GM12892 (cell line): ENCODE data around the gene XPO6.

Source experiments
- DNase-seq: peaks from one replicate; pipeline ENCODE4 v3.0.0; 2011; ENCODE audit not compliant: insufficient read length
- FAIRE-seq: peaks from 2 replicates; lab custom pipeline; 2011; peaks lifted over from hg19 to GRCh38; lab: Jason Lieb, UNC
- POLR2A ChIP-seq: IDR thresholded peaks from 2 replicates; pipeline ENCODE4 v1.6.1; 2011; ENCODE audit warnings: low read depth, low read length, control low read depth
- POLR2AphosphoS5 ChIP-seq: IDR thresholded peaks from 2 replicates; pipeline ENCODE4 v1.6.1; 2011; ENCODE audit warnings: low read depth, low read length, control low read depth
- TAF1 ChIP-seq: IDR thresholded peaks from 2 replicates; pipeline ENCODE4 v1.6.1; 2011; ENCODE audit warnings: low read depth, mild to moderate bottlenecking, control low read depth, low read length, borderline replicate concordance

The XPO6 gene

DNA sequence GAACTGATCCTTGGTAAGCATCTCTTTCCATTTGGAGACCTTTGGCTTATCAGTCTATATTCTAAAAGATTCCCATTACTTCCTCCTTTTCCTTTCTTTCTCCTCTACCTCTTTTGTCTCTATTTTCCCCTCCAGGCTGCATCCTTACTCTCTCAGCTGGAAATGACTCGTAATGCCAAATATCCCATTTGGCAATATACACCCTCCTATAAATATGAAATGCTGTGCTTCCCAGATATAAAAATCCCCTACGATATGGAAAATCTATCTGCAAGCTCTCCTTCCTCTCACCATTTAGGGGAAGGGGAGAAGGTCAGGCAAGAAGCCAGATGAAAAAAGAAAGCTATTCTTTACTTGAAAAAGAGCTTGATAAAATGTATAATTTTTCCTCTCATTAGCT lies 39.9 kb downstream of the XPO6 start:
- FAIRE-seq (no peak), DNase-seq (no peak)
- TF ChIP-seq POLR2A (no peak), POLR2AphosphoS5 (no peak), TAF1 (no peak)

DNA sequence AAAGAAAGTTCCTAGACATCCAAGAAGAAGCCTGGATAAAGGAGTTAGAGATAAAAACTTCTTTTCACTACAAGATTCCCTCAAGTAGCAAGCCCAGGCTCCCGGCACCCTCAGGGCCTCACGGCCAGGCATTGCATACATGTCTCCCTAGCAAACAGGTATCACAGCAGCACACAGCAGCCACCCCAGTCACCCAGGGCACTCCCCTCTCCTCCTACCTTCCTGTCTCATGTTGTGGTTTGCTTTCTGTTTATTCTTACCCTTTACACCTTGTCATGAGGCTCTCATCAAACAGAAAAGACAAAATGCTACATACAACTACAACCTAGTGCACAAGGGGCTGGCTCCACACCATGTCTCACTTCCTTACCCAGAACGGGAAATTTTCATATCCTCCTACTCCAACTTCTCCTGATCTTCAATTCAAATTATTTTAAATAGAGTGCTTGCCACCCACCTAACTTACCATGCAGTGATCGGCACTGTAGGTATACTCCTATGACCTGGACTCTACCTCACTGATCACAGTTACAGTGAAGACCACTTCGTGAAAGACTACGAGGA lies 42.7 kb downstream of the XPO6 start:
- TF ChIP-seq POLR2AphosphoS5 (no peak), TAF1 (no peak), POLR2A (no peak)

DNA sequence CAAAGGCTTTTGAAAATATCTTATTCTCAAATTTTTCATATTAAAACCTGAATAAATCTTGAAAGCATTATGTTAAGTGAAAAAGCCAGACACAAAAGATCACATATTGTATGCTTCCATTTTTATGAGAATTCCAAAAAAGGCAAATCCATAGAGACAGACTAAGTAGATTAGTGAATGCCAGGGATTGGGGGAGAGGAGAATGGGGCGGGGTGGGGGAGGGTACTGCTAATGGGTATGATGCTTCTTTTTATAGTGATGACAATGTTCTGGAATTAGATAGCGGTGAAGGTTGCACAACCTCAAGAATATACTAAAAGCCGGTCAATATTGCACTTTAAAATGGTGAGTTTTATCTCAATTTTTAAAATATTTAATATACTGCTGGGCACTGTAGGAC lies 44.0 kb downstream of the XPO6 start:
- TF ChIP-seq POLR2AphosphoS5: no peak
- no peak for TF ChIP-seq POLR2A
- TF ChIP-seq TAF1: no peak
- FAIRE-seq (no peak), DNase-seq (no peak)

More for the DNA sequence above, 42.7 kb downstream of the XPO6 start:
- no peak for FAIRE-seq
- no peak for DNase-seq

DNA sequence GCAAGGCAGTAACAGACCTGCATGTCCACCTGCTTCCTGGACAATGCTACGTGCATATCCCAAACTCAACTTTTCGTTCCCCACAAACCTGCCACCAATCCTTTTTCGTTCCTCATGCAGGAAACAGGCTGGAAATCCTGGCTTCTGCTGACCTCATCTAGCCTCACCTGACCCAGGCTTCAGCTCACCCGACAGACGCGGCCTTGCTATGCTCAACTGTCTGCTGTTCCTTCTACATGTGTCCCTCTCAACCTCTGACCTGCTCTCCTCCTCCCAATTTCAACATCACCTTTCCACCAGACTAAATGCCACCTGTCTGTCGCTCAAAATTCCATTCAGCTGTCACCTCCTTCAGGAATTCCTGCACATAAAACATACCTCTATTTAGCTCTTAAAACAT lies 44.5 kb downstream of the XPO6 start:
- FAIRE-seq: no peak
- DNase-seq: no peak
- TF ChIP-seq TAF1 (no peak), POLR2A (no peak), POLR2AphosphoS5 (no peak)

DNA sequence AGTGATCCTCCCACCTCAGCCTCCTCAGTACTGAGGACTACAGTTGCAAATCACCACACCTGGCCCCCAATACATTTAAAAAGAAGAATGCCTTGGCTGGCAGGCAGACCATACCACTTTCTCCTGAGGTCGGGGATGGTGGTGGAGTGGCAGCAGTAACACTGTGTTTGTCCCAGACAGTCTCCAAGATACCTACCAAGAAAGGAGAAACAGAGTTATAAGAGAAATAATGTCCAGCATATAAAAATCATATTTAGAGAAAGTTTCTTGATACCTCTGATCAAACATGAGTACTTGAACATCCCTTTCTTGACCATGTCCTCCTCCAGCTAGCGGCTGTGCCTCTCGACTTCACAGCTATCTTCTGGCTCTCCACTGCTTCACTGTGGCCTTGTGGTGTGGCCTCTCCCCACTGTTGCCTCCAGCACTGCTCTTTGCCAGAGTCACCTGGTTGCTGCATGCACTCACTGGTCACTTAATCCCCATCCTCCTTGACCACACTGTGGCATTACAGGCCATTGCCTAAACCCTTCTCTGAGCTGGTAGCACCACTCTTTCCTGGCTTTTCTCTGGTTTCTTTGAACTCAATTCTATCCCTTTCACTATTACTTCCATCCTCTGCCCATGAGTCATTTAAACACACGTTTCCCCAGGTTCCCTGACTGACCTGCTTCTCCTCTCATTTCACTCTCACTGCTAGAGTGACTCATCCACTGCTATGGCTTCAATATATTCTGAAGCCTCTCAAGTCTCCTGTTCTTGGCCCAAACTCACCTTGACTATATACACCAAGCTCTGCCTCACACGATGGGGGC lies 45.2 kb downstream of the XPO6 start:
- DNase-seq (no peak), FAIRE-seq (no peak)
- peak; percentile 33; the same call in 1 of the 2 replicates for TF ChIP-seq POLR2AphosphoS5
- no peak for TF ChIP-seq TAF1
- no peak for TF ChIP-seq POLR2A

DNA sequence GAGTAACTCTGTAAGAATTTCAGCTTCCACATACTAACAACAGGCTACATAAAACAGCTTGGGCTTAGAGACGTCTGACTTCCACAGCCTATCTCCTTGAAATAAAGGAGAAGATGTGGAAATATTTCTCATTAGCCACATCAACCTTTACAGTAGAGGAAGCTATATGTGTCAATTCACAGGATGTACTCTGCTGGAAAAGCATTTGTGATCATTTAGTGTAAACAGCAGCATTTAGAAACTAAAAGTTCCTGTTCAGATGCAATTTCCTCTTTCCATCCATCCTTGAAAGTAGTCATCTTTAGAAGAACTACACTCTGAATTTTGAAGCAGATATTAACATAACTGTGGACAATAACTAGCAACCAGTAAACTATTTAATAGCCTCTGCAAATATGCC lies 46.2 kb downstream of the XPO6 start:
- TF ChIP-seq POLR2AphosphoS5: no peak
- no peak for TF ChIP-seq POLR2A
- TF ChIP-seq TAF1: no peak
- no peak for FAIRE-seq
- DNase-seq: no peak

DNA sequence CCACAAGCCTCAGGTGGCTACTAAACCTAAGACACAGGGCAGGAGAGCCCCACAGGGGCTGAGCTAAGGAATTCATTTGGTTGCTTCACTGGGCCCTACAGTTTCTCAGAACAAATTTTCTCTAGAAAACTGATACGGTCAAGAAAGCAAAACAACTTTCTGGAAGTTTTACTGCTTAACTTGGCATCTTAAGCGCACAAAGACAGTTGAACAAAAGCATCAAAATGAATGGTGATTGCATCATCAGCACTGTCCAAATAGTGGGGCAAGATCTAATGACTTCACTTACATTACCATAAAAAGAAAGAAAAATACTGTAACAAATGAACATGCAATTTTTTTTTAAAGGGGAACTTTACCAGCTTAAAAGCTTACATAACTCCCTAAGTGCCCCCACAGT lies 47.6 kb downstream of the XPO6 start:
- FAIRE-seq (no peak), DNase-seq (no peak)
- TF ChIP-seq POLR2A: no peak
- TF ChIP-seq TAF1: no peak
- TF ChIP-seq POLR2AphosphoS5: no peak

DNA sequence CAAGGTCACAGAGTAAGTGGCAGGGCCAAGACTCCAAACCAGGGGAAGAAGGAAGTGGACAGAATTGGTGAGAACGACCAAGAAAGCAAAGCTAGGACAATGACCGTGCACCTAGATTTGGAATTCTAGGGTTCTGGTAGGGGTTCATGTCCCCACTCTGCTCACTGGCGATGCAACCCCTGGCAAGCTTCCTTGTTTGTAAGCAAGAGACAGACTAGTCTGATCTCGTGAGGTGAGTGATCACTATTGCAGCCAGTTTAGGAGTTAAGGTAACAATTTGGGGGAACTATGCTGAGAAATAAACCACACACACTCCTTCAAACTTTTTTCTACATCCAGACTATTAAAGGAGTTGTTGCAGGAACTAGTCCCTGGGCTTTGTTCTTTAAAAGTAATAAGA lies 48.1 kb downstream of the XPO6 start:
- TF ChIP-seq POLR2AphosphoS5 (no peak), POLR2A (no peak), TAF1 (no peak)
- DNase-seq (no peak), FAIRE-seq (no peak)

DNA sequence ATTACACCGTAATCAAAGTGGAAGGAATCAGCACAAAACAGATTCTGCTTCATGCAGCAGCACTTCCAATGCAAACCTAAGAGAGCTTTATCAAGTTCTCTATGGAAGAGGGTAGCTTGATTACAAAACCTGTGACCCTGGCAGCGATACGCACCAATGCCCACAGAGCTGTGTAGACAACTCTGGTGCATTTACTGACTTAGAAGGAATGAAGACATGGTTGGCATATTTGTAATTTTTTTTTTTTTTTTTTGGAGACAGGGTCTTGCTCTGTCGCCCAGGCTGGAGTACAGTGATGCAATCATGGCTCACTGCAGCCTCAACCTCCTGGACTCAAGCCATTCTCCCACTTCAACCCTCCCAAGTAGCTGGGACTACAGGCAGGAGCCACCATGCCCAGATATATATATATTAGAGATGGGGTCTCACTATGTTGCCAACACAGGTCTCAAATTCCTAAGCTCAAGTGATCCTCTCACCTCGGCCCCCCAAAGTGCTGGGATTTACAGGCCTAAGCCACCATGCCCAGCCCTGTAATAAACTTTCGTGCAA lies 49.4 kb downstream of the XPO6 start:
- DNase-seq (no peak), FAIRE-seq (no peak)
- TF ChIP-seq POLR2AphosphoS5: no peak
- no peak for TF ChIP-seq TAF1
- no peak for TF ChIP-seq POLR2A

DNA sequence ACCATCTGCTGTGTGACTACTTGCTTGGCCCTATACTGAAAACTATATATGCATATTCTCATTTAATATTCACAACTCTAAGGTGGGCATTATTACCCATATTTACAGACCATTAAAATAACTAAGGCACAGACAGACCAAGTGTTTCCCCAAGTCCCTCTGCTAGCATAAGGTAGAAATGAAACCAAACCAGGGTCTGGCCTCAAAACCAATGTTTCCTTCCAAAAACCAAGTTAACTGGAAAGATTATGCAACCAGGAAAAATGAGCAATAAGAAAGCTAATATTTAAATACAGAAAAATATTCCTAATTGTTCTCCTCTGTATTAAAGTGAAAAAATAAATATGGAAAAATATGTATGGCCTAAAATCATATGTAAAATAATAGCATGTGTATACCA lies 50.1 kb downstream of the XPO6 start:
- DNase-seq: no peak
- FAIRE-seq: no peak
- TF ChIP-seq POLR2A: no peak

DNA sequence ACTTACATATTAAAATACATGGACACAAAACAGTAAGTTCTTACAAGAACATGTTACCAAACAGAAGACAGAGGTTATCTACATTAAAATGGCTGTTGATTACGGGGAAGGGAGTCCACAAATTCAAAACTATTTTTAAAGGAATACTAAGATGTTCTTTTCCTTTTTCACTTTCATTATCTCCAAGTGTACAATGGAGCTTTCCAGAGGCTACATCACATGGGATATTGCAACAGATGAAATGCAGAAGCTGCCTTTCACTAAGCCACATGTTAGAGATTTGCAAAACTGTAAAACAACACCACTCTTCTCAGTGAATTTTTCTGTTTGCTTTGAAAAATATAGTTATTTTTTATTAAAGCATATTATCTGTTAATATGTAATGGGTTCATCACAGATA lies 53.6 kb downstream of the XPO6 start:
- TF ChIP-seq TAF1 (no peak), POLR2A (no peak), POLR2AphosphoS5 (no peak)
- DNase-seq: no peak
- FAIRE-seq: no peak

DNA sequence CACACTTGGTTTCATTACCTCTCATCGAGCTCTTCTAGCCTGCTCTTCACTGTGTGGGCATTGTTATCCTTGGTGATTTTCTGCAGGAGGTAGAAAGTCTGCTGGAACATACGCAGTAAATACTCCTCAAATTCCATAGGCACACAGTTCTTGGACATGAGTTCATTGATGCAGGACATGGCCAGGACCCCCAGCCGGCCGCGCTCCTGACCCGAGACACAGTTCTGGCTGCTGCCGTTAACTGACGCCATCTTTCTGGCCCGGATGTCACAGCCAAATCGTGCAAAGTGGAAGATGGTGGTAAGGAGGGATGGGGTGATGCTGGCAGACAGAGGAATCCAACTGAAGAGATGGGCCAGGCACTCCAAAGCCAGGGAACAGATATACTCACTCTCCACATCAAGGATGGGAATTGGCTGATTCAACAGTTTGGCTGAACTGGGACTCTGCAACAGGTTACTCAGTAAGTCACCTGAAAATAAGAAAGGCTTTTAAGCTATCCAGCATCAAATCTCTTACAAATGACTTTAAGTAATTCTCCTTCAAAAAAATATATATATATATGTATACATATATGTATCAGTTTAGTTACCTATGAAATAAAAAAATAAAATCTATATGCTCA lies 55.6 kb downstream of the XPO6 start:
- TF ChIP-seq POLR2A (no peak), TAF1 (no peak)
- DNase-seq (no peak), FAIRE-seq (no peak)

DNA sequence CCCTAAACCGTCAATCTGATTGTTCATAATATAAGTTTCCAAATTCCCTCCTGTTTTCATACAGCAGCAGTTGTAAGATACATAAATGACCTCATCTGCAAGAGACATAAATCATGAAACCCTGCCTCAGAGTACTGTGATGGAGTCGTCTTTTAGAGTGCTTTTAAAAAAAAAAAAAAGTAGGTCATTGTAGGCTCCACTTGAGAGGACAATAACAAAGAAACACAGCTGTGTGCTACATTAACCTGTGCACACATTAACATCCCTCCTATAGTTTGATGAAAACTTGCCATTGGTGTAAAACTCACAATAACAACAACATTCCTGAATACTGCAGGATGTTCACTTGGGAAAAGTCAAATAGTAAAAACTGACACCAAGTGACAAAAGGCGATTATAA lies 56.5 kb downstream of the XPO6 start:
- no peak for DNase-seq
- FAIRE-seq: no peak
- TF ChIP-seq POLR2AphosphoS5: no peak
- no peak for TF ChIP-seq TAF1
- TF ChIP-seq POLR2A: no peak
